GM19372 (cell line): ENCODE results near the gene NLRC5.
"Not testable (repeated sequence)": the region's sequence is repeated elsewhere in the genome, so short reads cannot be mapped to it uniquely, and the experiment has no call there.

Source experiments
- ATAC-seq: cut with Tn5 transposase; IDR thresholded peaks from one replicate; pipeline ENCODE4 v1.9.1; 2021; ENCODE audit warnings: mild to moderate bottlenecking, low read depth, moderate library complexity; ENCODE audit not compliant: unreplicated experiment

NLRC5 gene

DNA sequence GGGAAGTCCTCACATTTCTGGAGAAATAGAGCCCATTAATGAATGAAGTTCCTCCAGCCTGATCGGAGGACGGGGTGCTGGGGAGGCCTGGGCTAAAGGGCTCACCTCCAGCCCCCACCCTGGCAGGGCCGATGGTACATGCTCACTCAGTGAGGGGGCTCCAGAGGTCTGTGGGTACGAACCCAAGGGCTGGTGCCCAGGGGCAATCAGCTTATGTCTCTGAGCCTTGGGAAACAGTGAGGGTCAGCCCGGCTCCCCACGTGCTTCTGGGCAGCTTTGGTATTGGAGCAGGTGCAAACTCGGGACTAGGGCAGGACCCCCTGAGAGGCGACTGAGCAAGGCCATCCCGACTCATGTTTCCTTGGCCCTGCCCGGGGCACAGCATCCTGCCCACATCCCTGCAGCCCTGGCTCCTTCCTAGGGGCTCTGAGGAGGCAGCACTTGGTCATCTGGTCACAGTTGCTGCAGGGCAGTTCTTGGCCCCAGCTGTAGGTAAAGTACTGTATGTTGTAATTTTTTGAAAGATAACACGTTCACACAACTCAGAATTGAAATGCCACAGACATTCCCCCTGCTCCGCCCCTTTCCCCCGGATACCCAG, 28.6 kb upstream of the NLRC5 start:
- ATAC-seq, result no peak

DNA sequence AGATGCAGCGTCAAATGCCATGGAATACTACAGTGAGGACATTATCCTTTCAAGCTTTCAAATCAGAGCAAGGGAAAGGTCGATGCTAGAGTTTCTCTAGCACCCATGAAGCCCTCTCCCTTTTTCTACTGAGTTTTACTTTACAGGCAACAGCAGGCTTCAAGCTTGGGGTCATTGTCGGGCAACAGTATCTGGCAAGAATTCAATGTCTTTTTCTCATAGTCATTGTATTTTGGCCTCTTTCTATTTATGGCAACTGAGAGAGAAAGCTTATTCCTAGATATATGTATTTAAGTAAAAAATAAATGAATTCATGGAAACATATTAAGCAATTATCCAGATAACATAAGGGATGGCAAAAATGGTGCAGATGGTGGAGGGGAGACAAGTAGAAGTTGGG, 28.0 kb upstream of the NLRC5 start:
- ATAC-seq, result no peak

DNA sequence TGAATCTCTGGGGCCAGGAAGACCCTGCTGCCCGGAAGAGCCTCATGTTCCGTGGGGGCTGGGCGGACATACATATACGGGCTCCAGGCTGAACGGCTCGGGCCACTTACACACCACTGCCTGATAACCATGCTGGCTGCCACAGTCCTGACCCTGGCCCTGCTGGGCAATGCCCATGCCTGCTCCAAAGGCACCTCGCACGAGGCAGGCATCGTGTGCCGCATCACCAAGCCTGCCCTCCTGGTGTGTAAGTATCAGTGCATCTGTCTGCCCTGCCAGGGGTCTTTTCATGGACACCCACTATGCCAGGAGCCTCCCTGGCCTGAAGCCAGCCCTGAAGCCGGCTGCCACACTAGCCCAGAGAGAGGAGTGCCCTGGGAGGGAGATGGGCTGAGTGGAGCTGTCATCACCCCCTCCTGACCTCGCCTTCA, 27.5 kb upstream of the NLRC5 start, which contains the start of gene CETP:
TSS of gene CETP (plus strand) at position 100 of the 431 bp plus-strand sequence. CDS start at position 130, 30 bp downstream.
- no peak for ATAC-seq

DNA sequence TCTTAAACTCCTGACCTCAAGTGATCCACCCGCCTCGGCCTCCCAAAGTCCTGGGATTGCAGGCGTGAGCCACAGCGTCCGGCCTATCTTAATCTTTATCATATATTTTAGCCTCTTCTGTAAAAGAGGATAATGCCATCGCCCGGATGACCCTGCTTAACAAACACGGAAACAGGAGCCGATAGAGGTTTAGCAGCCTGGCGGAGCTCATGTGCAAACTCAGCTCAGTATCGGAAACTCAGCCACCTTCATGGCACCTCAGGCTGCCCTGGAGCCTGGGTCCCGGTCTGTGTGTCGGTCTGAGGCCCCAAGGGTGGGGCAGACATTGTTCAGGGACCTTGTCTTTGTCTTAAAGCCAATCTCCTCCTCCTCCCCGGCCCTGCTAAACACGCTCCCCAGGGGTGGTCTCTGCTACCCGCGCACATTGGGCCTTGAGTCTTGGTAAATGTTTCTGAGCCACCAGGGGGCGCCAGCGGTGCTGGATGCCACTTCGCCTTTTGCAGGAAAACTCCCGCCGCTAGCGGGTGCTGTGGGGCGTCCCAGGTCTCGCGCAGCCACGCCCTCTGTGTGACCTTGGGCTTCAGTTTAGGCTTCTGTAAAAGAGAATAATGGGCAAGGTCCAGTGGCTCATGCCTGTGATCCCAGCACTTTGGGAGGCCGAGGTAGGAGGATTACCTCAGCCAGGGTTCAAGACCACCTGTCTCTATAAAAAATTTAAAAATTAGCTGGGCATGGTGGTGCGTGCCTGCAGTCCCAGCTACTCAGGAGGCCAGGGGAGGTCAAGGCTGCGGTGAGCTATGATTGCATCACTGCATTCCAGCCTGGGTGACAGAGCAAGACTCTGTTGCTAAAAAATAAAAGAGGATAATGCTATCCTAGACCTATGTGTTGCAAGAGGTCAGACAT, 24.9 kb upstream of the NLRC5 start:
- ATAC-seq, result peak; percentile 75

DNA sequence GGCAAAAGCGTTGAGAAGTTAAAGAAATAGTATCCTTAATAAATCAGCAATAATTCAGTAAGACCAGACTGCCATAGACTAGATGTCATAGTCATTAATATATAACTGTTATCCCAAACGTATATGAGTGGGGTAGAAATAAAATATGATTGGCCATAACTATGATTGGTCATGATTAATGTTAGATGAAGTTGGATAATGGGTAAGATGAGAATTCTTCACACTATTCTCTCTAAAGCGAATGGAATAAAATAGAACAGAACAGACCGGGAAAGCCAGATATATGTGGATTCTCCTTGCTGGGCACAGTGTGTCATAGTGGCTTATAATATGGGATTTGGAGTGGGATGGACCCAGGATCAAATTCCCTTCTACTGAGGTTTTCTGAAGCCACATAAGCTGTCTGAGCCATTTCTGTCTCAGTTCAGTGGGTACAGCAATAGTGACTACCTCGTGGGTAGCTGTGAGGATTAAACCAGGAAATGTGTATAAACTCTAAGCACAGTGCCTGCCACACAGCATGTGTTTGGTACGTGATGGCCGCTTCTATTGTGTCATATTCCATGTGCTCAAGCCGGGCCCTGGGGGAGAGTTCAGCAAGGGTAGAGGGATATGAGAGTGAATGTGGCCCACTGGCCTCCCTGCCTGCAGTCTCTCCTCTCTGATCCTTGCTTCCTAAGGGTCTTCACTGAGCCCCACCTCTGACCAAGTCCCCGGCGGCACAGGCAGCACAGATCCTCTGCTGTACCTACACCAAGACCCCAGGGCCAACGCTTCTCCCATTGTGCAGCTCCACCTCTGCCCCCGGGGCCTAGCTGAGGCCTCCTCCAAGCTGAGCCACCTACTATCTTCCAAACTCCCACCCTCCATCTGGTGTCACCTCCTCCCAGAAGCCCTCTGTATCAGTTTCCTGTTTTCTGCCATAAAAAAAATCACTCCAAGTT, 23.9 kb upstream of the NLRC5 start:
- no peak for ATAC-seq

DNA sequence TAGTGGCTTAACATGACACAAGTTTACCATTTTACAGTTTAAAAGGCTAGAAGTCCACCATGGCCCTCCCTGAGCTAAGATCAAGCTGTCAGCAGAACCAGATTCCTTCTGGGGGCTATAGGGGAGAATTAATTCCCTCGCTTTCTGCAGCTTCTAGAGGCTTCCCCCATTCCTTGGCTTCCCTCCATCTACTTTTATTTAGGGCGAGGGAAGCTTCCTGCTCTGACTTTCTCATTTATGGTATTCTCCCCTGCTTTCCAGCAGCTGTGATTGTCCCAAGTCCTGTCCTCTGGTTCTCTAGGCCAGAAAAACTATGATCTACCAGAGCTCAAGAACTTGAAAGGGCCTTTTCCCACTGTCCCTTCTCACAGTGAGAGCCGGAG, 23.3 kb upstream of the NLRC5 start:
- ATAC-seq, result no peak

DNA sequence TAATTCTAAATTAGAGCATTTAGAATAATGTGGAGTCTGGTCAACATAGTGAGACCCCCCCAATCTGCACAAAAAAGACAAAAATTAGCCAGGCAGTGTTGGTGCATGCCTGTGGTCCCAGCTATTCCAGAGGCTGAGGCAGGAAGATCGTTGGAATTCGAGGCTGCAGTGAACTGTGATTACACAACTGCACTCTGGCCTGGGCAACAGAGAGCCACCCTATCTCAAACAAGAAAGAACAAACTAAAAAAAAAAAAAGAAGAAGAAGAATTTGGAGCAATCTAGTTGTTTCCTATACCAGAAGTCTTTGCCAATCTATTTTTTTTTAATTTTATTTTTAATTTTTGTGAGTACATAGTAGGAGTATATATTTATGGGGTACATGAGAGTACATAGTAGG, 21.6 kb upstream of the NLRC5 start:
- ATAC-seq, result no peak

DNA sequence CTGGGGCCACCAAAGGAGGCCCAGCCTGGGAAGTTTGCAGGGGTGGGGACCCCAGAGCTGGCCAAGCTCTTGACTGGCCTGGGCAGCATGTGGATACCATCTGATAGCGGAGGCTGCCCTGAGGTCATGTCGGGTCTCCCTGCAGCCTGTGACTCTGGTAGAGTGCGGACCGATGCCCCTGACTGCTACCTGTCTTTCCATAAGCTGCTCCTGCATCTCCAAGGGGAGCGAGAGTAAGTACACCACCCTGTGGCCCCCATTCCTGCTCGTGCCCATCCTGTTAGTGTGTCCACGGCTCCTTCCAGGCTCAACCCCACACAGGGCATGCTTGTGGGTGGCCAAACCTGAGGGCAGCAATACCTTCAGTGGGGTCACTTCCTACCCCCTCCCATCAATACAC, 19.6 kb upstream of the NLRC5 start:
- ATAC-seq, result no peak

DNA sequence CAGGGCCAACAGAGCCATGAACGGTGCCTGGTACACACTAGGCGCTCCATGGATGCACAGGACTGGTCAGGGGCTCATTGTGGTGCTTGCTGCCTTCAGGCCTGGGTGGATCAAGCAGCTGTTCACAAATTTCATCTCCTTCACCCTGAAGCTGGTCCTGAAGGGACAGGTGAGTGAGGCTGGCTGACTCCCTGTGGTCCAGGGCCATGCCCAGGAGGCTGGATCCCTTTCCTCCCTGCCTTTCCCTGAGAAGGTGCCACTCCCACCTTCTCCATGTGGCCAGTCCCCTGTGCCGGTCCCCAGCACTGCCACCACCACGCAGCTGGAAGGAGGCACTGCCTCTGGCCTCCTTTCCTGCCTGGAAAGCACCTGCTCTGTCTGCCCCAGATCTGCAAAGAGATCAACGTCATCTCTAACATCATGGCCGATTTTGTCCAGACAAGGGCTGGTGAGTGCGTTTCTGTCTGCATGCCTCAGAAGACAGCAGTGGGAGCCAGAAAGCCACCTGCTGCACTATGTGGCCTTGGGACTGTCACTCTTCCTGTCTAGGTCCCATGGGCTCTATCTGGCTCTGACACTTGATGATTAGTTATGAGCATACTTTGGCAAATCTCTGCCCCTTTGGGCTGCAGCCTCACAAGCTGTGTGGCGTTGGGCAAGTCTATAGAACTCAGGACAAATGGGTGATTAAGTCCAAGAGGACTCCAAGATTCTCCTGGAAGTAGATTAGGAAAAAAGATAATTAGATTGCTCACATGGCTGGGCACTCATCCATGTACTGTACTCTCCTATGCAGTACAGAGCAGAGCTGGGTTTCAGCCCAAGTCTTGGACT, 18.2 kb upstream of the NLRC5 start:
- no peak for ATAC-seq

DNA sequence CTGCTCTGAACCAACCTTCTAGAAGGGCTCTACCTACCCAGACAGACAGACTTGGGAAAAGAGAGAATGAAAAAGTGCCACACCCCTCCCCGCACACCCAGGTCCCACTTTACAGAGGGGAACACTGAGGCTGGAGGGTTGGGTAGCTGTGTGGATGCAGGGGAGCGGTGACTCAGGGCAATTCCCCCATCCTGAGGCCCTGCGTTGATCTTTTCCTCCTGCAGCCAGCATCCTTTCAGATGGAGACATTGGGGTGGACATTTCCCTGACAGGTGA, 17.7 kb upstream of the NLRC5 start:
- no peak for ATAC-seq

DNA sequence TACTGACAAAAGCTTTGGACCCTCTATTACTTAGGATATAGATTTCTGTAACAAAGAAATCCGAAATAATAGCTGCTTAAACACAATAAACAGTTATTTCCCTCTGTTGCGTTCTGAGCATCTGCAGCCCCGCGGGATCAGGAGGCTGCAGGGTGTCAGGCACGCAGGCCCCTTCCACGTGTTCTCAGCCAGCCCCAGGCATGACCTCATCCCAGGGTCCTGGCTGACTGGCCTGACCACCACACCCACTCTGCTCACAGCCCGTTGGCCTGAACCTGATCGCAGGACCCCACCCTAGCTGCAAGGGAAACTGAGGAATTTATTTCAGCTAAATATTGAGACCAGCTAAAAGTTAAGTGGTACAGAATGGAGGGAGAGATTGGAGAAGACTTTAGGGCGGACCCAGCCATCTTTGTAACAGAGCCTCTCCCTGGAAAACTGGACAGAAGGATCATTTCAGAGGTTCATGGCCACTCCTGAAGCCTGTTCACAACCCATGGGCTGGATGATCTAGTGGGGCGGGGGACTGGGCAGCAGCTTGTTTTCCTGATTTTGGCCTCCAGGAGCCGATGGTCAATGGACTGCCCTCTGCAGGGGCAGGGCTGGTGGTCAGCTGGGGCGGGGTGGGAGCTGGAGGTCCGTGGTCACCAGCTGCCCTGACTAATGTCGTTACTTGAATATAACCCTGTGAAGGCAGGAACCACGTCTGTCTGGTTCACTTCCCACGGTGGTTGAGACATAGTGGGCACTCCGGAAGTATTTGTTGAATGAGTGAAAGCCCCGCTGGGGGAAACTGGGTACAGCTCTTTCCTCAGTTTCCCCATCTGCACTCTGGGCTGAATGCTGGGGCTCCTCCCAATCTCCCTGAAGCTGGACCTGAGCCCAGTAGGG, 16.7 kb upstream of the NLRC5 start:
- ATAC-seq, result no peak

DNA sequence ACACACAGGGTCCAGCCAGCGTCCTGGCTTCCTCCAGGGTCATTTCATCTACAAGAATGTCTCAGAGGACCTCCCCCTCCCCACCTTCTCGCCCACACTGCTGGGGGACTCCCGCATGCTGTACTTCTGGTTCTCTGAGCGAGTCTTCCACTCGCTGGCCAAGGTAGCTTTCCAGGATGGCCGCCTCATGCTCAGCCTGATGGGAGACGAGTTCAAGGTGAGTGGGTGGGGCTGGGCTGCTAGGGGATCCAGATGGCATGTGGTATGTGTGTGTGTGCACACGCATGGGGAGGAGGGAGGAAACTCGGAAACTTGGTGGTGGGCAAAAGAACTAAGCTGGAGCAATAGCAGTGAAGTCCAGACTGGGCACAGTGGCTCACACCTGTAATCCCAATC, 16.1 kb upstream of the NLRC5 start:
- ATAC-seq, result no peak

DNA sequence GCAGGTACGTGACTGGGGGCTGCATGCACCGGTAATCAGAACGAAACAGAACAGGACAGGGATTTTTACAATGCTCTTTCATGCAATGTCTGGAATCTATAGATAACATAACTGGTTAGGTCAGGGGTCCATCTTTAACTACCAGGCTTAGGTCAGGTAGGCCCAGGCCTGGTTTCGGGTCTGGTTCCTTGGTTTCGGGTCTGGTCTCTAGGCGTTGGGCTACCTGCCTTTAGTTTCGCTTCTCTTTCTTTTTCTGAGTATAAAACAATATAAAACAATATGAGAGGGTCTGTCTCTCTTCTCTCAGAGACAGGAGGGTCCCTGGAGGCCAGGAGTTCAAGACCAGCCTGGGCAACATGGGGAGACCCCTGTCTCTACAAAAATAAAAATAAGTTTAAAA, 15.5 kb upstream of the NLRC5 start:
- ATAC-seq, result not testable (repeated sequence)

DNA sequence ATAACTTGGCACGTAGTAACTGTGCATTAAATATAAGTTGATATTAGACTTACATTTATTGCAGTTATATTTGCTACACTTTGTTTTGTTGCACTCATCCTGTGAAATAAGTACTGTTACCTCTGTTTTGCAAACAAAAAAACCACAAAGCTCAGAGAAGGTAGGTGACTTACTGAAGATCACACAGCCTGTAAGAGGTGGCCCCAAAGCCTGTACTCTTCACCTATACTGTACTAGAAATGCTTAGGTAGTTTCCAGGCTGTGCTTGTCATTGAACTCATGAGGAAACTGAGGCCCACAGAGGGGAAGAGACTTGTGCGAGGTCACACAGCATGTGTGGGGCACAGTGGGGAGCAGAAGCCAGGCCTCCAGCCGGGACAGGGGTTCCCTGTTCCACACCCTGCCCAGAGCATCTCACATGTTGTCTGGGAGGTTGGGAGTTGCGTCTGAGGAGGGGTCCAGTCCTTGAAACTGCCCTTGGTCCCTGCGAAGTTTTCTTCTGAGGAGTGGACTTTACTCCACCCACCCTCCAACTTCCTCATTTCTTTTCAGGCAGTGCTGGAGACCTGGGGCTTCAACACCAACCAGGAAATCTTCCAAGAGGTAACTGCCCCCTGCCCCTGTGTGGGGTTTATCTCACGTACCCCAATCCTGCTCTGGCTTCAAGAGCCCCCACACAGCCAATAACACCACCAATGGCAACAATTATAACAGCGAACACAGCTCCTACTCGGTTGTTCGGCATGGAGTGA, 14.6 kb upstream of the NLRC5 start:
- no peak for ATAC-seq

DNA sequence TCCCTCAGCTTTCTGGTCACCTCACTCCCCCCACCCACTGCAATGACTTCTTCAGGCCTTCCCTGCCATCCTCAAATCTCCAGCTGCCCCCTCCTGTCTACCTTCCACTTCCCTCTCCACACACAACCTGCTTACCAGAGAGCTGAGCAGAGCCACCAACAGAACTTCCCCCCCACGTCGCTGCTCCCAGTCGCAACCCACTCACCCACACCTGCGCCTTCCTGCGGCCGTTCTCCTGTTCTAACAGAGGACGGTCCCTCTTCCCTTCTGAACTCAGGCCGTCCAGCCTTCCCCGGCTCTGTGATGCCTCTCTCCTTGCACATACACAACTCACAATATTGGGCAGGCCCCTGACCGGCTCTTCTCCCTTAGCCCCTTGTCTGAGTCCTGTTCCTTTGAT, 13.6 kb upstream of the NLRC5 start:
- no peak for ATAC-seq

DNA sequence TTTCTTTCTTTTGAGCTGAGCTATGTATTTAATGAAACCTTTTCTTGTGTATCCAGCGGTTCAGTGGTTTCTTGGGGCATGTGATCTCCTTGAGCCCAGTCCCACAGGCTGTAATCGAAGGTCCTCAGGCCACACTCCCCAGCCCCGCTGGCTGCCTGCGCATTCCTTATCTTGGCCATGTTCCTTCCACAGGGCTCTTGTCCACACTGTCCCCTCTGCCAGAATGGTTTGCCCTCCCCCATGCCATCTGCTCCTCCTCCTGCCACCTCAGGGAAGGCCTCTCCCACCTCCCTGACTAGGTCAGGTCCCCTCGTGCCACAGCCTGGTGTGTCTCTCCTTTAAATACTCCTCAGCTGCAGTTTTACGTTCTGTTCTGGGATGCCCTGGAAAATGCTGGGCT, 12.1 kb upstream of the NLRC5 start:
- no peak for ATAC-seq

DNA sequence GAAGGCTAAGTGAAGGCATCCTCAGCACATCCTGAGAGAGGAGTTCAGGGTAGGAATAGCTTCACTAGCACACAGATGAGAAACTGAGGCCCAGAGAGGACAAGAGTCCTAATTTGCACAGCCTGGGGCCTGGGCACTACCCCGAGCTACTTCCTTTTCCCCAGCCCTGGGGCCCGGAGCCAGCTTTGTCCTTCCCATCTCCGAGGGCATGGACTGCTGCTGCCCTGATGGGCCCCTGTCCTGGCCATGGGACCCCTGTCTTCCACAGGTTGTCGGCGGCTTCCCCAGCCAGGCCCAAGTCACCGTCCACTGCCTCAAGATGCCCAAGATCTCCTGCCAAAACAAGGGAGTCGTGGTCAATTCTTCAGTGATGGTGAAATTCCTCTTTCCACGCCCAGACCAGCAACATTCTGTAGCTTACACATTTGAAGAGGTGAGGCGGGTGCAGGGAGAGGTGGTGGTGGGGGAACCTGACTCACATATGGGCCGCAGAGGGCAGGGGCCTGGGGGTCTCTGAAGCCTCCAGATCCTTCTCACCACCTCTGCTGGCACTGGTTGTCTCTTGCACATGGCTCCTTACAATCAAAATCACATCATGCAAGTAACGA, 11.4 kb upstream of the NLRC5 start:
- no peak for ATAC-seq

DNA sequence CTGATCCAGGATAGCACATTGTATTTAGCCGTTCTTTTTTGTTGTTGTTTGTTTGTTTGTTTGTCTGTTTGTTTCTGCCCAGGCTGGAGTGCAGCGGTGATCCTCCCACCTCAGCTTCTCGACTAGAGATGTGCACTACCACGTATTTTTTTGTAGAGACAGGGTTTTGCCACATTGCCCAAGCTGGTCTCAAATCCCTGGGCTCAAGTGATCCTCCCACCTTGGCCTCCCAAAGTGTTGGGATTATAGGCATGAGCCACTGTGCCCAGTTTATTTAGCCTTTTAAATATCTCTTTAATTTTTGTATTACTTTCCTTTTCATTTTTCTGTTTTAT, 9.2 kb upstream of the NLRC5 start:
- no peak for ATAC-seq
